B cell (primary cell): ENCODE results near the gene EGLN1.

ENCODE experiments used
- CTCF ChIP-seq: fragments of 200-600 bp; IDR thresholded peaks from one replicate; pipeline ENCODE4 v1.8.0; 2022; ENCODE audit warnings: antibody characterized with exemption, mild to moderate bottlenecking
- EZH2 ChIP-seq: IDR thresholded peaks from 2 replicates; pipeline ENCODE4 v1.6.1; 2012; ENCODE audit warnings: borderline replicate concordance, low read depth, mild to moderate bottlenecking, moderate library complexity, low read length; ENCODE audit not compliant: insufficient read depth, poor library complexity, severe bottlenecking

- no peak for TF ChIP-seq CTCF
- TF ChIP-seq EZH2 = no peak
These were observed 43.0 kb upstream of the EGLN1 start for GRCh38 chr1:231465051-231465450.
